GM12878 (cell line): ENCODE results near the gene CHTOP. TPM values are rescaled to one million over a fixed set of nuclear protein-coding genes. Genes with fewer than 3 reads are reported as not detected.

Experiments used
- ATAC-seq: fragments of 200-7000 bp; cut with Tn5 transposase; 3 replicates; pipeline ENCODE4 v1.9.1; 2020; ENCODE audit warnings: mild to moderate bottlenecking, moderate library complexity
- BruUV-seq: library from RNA; stranded (reverse); fragments of 400-500 nt; replicated peaks from 2 replicates; lab custom pipeline; 2021; lab: Mats Ljungman, UMichigan
- CTCF ChIA-PET: fragments of 300-600 bp; sonication (Branson Sonifier 250); formaldehyde crosslinking; extraction: SDS; loops from one replicate; lab custom pipeline; 2021; ENCODE audit warnings: inconsistent platforms; lab: Yijun Ruan, JAX
- POLR2A ChIA-PET: fragments of 350-600 bp; formaldehyde crosslinking; extraction: SDS; loops from one replicate; lab custom pipeline; 2021; ENCODE audit warnings: inconsistent platforms; lab: Charles Lee
- RAD21 ChIA-PET: fragments of 300-600 bp; sonication (Branson Sonifier 250); formaldehyde crosslinking; loops from one replicate; lab custom pipeline; 2023; ENCODE audit warnings: antibody characterized with exemption; ENCODE audit not compliant: unreplicated experiment; lab: Charles Lee
- SMC1A ChIA-PET: fragments of 300-600 bp; sonication (Branson Sonifier 250); formaldehyde crosslinking; loops from one replicate; lab custom pipeline; 2023; ENCODE audit not compliant: unreplicated experiment, uncharacterized antibody; lab: Charles Lee
- DNase-seq: peaks from one replicate; pipeline ENCODE4 v3.0.0-alpha.2; 2011; ENCODE audit warnings: low read depth, low spot score
- FAIRE-seq: peaks from 3 replicates; lab custom pipeline; 2011; peaks lifted over from hg19 to GRCh38; lab: Jason Lieb, UNC
- H2AFZ ChIP-seq: 2 replicates; pipeline ENCODE4 v1.6.0; 2011; ENCODE audit warnings: low read depth, low read length, control low read depth; ENCODE audit not compliant: control insufficient read depth
- H3K27ac ChIP-seq: 2 replicates; pipeline ENCODE4 v1.5.1; 2011; ENCODE audit warnings: control low read depth; ENCODE audit not compliant: control insufficient read depth, insufficient read depth
- H3K27me3 ChIP-seq, 2 experiments: replicated peaks in 1 of 2; 2 replicates each; pipeline versions ENCODE4 v1.6.0 to v1.6.1; 2011; ENCODE audit warnings: low read length in 1 of 2; ENCODE audit not compliant: control insufficient read depth in 2 of 2, insufficient read depth in 2 of 2
- H3K36me3 ChIP-seq, 2 experiments: 2 replicates each; pipeline ENCODE4 v1.5.1; 2011; ENCODE audit warnings: low read length in 1 of 2; ENCODE audit not compliant: control insufficient read depth in 2 of 2, insufficient read depth in 2 of 2
- H3K4me1 ChIP-seq: 2 replicates; pipeline ENCODE4 v1.6.1; 2011; ENCODE audit warnings: mild to moderate bottlenecking, low read length, moderate library complexity, mixed read lengths; ENCODE audit not compliant: control insufficient read depth, insufficient read depth
- H3K4me2 ChIP-seq: 2 replicates; pipeline ENCODE4 v1.6.0; 2011; ENCODE audit warnings: control low read depth; ENCODE audit not compliant: control insufficient read depth, insufficient read depth
- H3K4me3 ChIP-seq: fragments of 200-600 bp; sonication (generic); 2 replicates; pipeline ENCODE4 v1.5.1; 2016
- H3K79me2 ChIP-seq: 2 replicates; pipeline ENCODE4 v1.6.0; 2011; ENCODE audit warnings: low read length; ENCODE audit not compliant: control insufficient read depth, insufficient read depth
- H3K9ac ChIP-seq: 2 replicates; pipeline ENCODE4 v1.8.0; 2011; ENCODE audit warnings: low read length, control low read depth, mixed read lengths; ENCODE audit not compliant: control insufficient read depth, insufficient read depth
- H3K9me3 ChIP-seq: replicated peaks from 3 replicates; pipeline ENCODE4 v1.5.1; 2011; ENCODE audit warnings: mild to moderate bottlenecking, low read length; ENCODE audit not compliant: control insufficient read depth, insufficient read depth
- H4K20me1 ChIP-seq: 2 replicates; pipeline ENCODE4 v1.6.0; 2011; ENCODE audit not compliant: control insufficient read depth, insufficient read depth
- ASH2L ChIP-seq: fragments of 300-600, 200-600 bp; sonication (generic); IDR thresholded peaks from 2 replicates; pipeline ENCODE4 v1.6.1; 2017; ENCODE audit warnings: low read depth, mild to moderate bottlenecking, borderline replicate concordance
- BCL3 ChIP-seq: IDR thresholded peaks from 2 replicates; pipeline ENCODE4 v1.6.1; 2011; ENCODE audit warnings: borderline replicate concordance, low read depth, mild to moderate bottlenecking, moderate library complexity, low read length; ENCODE audit not compliant: insufficient read depth, poor library complexity, severe bottlenecking
- CHD4 ChIP-seq: fragments of 200-600 bp; sonication (generic); IDR thresholded peaks from 2 replicates; pipeline ENCODE4 v1.6.1; 2016; ENCODE audit warnings: mild to moderate bottlenecking
- ESRRA ChIP-seq: IDR thresholded peaks from 2 replicates; pipeline ENCODE4 v1.6.1; 2012; ENCODE audit warnings: mild to moderate bottlenecking, low read length, improper control_type of control experiment
- FOXM1 ChIP-seq: IDR thresholded peaks from 2 replicates; pipeline ENCODE4 v1.6.1; 2012; ENCODE audit warnings: low read depth, mild to moderate bottlenecking, inconsistent platforms, low read length, moderate library complexity
- KDM1A ChIP-seq: fragments of 200-600 bp; sonication (generic); IDR thresholded peaks from 2 replicates; pipeline ENCODE4 v1.6.1; 2016; ENCODE audit warnings: borderline replicate concordance
- MXI1 ChIP-seq: fragments of 150-350 bp; IDR thresholded peaks from 2 replicates; pipeline ENCODE4 v1.6.1; 2011; ENCODE audit warnings: low read depth, mild to moderate bottlenecking, inconsistent platforms, low read length, improper control_type of control experiment
- NFIC ChIP-seq: IDR thresholded peaks from 2 replicates; pipeline ENCODE4 v1.6.1; 2012; ENCODE audit warnings: low read depth, mild to moderate bottlenecking, inconsistent platforms, low read length, moderate library complexity
- NRF1 ChIP-seq: conservative IDR thresholded peaks from 2 replicates; pipeline ENCODE4 v1.6.1; 2011; ENCODE audit warnings: mild to moderate bottlenecking, low read depth, low read length, improper control_type of control experiment
- POU2F2 ChIP-seq: IDR thresholded peaks from 3 replicates; pipeline ENCODE4 v1.6.1; 2011; ENCODE audit warnings: low read depth, mild to moderate bottlenecking, low read length, borderline replicate concordance
- PRDM15 ChIP-seq: fragments of 450-650 bp; formaldehyde crosslinking; IDR thresholded peaks from 2 replicates; pipeline ENCODE4 v1.4.0; 2020; ENCODE audit warnings: mild to moderate bottlenecking, moderate library complexity
- ZBTB4 ChIP-seq: fragments of 450-650 bp; formaldehyde crosslinking; IDR thresholded peaks from 2 replicates; pipeline ENCODE4 v1.4.0; 2022; ENCODE audit warnings: mild to moderate bottlenecking, moderate library complexity
- ZNF274 ChIP-seq: IDR thresholded peaks from one replicate; pipeline ENCODE4 v1.8.0; 2011; ENCODE audit not compliant: insufficient read length, insufficient read depth
- ZSCAN29 ChIP-seq: fragments of 450-650 bp; IDR thresholded peaks from 2 replicates; pipeline ENCODE4 v1.6.1; 2017; ENCODE audit warnings: mild to moderate bottlenecking, moderate library complexity
- WGBS: methylation state at CpG from one replicate; pipeline ENCODE4 v1.1.6; 2016; ENCODE audit warnings: low lambda C conversion rate; ENCODE audit not compliant: insufficient replicate concordance, insufficient coverage; ENCODE audit errors: missing lambda C conversion rate; 5-methylcytosine and 5-hydroxymethylcytosine counted together
- in situ Hi-C: fragments of 300-500 bp; cut with MboI; formaldehyde crosslinking; loops from 9 replicates; pipeline ENCODE4 v1.14.3; 2018; ENCODE audit warnings: mixed read lengths
- intact Hi-C: fragments of 100-400 bp; cut with micrococcal nuclease; formaldehyde crosslinking; loops from one replicate; pipeline ENCODE4 v1.14.2; 2022; ENCODE audit not compliant: unreplicated experiment
- polyA plus RNA-seq, 11 experiments: library from polyadenylated mRNA; depleted of rRNA in 4 of 11; unstranded in 6 of 11; stranded (reverse) in 5 of 11; fragments of >200 nt; fragmentation: Nextera tagmentation in 4 of 11; fragmentation: Illumina TruSeq in 1 of 11; extraction: Ambion mirVana in 4 of 11; extraction: Trizol in 1 of 11; gene quantifications; 1 replicate in 1 of 11; 2 replicates in 10 of 11; pipeline versions ENCODE4 v1.2.1 to v1.2.3, GENCODE V29; 2011 to 2016; ENCODE audit warnings: inconsistent platforms in 2 of 11, missing spikeins in 2 of 11, low read depth in 1 of 11
- total RNA-seq, 4 experiments: library from RNA; depleted of rRNA in 3 of 4; stranded (reverse); fragments of >200 nt in 3 of 4; fragmentation: Illumina TruSeq in 1 of 4; extraction: Trizol in 1 of 4; gene quantifications; 2 replicates each; pipeline versions ENCODE4 v1.2.1 to v1.2.3, GENCODE V29; 2013 to 2021

CHTOP gene
- total and polyA plus RNA-seq, 10 of the 15 experiments (the other 5 are each of a cell fraction or from before 2014, with no cell fraction given) = 8.4 to 93.8 (median 52.3) TPM

- Histone ChIP-seq H3K36me3 (no peaks in the 10 kb centered on the region), H3K4me2 (no peak overlapping the region), H3K4me1 (no peaks in the 10 kb centered on the region), H3K9me3 (no peaks in the 10 kb centered on the region), H3K27ac (no peak overlapping the region), H2AFZ (no peak overlapping the region), H3K9ac (no peak overlapping the region), H4K20me1 (no peaks in the 10 kb centered on the region), H3K79me2 (no peaks in the 10 kb centered on the region), H3K27me3 (peaks cover 0 to 2% of the 10 kb centered on the region in 2 experiments; a peak in 2 of 4 replicates), H3K4me3 (no peak overlapping the region)
- no TSS peak for BruUV-seq
- in situ Hi-C loops = no loop called here
- no peak for FAIRE-seq
- RAD21 ChIA-PET = interaction anchor here (0.6 to 1.1 kb wide), 2 partner anchors 238 to 298 kb away, joined by 3 to 4 read pairs; partner anchors contain the start of gene RAB13
- POLR2A ChIA-PET = no interaction called here
- SMC1A ChIA-PET = no interaction called here
- CTCF ChIA-PET = interaction anchor here (1.4 kb wide), 1 partner anchor 298 kb away, joined by 4 read pairs; the partner anchor contains the start of gene RAB13
- intact Hi-C loops = no loop called here
- DNase-seq = no peak
- no peak for TF ChIP-seq POU2F2
- no peak for TF ChIP-seq NFIC
- TF ChIP-seq BCL3 = no peak
- no peak for TF ChIP-seq KDM1A
- no peak for TF ChIP-seq ZBTB4 (CRISPR knock-in tag)
- no peak for TF ChIP-seq NRF1
- TF ChIP-seq FOXM1 = no peak
- TF ChIP-seq ZNF274 = no peak
- TF ChIP-seq PRDM15 (CRISPR knock-in tag) = no peak
- no peak for TF ChIP-seq MXI1
- no peak for TF ChIP-seq ZSCAN29
- no peak for TF ChIP-seq CHD4
- no peak for TF ChIP-seq ESRRA
- no peak for TF ChIP-seq ASH2L
- 55% methylated on average over 7 of the region's 7 CpGs for WGBS
- ATAC-seq = no peak
Measured at GRCh38 chr1:153688276-153688675, 54.4 kb downstream of the CHTOP start.
